Stimulated activated CD4-positive, alpha-beta T cell treated with anti-CD3 and anti-CD28 coated beads, Interleukin-1b, Interleukin-23, amount 100 ng/mL, for 48 hours (primary cell): ENCODE results near the gene IFIT3.
A peak's percentile ranks its signal among the peaks of the same experiment; 100 is the strongest.
"Not testable (repeated sequence)": the region's sequence is repeated elsewhere in the genome, so short reads cannot be mapped to it uniquely, and the experiment has no call there.

ENCODE experiments used
- DNase-seq: peaks from one replicate; pipeline ENCODE4 v3.0.0-alpha.2; 2020

Gene IFIT3

GRCh38 chr10:89304925-89305324, 22.9 kb upstream of the IFIT3 start:
- no peak for DNase-seq

GRCh38 chr10:89305766-89306433, 21.9 kb upstream of the IFIT3 start:
- DNase-seq, result no peak

- DNase-seq, result no peak
These were observed 21.1 kb upstream of the IFIT3 start for GRCh38 chr10:89306434-89307268.

DNA sequence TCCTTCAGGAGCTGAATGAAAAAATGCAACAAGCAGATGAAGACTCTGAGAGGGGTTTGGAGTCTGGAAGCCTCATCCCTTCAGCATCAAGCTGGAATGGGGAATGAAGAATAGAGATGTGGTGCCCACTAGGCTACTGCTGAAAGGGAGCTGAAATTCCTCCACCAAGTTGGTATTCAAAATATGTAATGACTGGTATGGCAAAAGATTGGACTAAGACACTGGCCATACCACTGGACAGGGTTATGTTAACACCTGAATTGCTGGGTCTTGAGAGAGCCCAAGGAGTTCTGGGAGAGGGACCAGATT, 20.6 kb upstream of the IFIT3 start:
- DNase-seq, result no peak

- DNase-seq, result no peak
These were observed 19.5 kb upstream of the IFIT3 start for GRCh38 chr10:89308266-89308665.

DNA sequence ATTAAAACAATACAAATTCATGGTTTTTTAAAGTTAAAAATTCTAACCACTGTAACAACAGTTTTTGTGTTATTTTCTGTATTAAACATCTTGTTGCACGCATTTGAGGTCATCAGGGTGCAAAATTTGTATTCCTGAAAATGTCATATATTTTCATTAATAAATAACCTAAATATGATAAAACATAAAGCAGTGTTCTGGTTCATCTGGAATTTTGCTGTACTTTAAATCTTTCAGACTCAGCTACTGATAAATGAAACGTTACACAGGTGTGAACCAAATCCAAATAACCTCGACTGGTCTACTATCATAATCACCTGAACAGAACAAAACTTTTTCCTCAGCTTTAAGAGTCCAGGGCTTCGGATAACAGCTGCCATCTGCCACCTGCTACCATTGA, 19.1 kb upstream of the IFIT3 start:
- no peak for DNase-seq

GRCh38 chr10:89309156-89310055, 18.4 kb upstream of the IFIT3 start:
- no peak for DNase-seq

GRCh38 chr10:89310056-89310893, 17.5 kb upstream of the IFIT3 start:
- DNase-seq, result no peak

GRCh38 chr10:89312973-89313372, 14.8 kb upstream of the IFIT3 start:
- DNase-seq, result no peak

DNA sequence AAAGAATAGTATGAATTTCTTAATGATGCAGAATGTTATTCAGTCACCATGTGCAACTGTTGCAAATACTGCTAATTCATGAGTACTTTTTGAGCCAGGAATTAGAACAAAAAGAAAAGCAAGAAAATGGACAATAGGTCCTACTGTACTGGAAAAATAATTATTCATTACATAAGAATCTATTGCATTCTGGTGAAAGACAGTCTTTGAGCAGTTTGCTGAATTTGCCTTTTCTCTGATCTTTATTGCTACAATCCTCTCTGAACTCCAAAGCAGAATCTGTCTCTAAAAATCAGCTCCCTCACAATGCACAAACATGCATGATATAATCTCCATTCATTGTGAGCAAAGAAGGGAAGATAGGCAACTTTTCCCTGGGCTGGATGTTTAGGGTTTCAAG, 13.1 kb upstream of the IFIT3 start:
- DNase-seq, result no peak

GRCh38 chr10:89318047-89318446, 9.8 kb upstream of the IFIT3 start:
- not testable (repeated sequence) for DNase-seq

- not testable (repeated sequence) for DNase-seq
These were observed 2.7 kb upstream of the IFIT3 start for GRCh38 chr10:89325081-89325480.

- DNase-seq, result not testable (repeated sequence)
These were observed 1.9 kb upstream of the IFIT3 start for GRCh38 chr10:89325856-89326255.

- DNase-seq, result no peak
These were observed 1.4 kb downstream of the IFIT3 start for GRCh38 chr10:89329151-89329550.

- not testable (repeated sequence) for DNase-seq
These were observed 2.2 kb downstream of the IFIT3 start for GRCh38 chr10:89330014-89330413.

DNA sequence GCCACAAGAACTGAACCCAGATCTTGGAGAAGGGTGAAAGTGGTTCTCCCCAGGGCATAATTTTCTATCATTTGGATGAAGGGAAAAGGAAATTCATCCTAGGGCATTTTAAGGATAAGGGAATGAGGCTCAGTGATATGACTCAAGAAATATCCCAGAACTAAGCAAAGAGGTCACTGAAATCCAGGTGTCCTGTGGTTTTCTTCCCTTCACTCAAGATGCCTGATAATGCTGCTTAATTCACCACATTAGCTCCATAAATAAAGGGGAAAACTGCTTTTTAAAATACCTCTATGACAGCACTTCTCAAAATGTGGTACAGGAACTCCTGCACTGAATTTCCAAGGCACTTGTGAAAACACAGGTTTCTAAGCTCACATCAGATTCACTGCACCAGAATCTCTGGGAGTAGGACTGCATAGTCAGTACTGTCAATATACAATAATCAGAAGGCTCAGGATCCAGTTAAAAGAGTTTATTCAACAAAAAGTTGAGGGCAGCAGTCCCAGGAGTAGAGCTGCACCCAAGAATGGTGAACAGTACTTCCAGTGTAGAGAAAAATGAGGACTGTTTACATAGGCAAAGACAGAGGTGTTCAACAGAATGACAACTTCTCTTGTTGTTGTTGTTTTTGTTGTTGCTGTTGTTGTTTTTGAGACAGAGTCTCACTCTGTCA, 2.9 kb downstream of the IFIT3 start:
- no peak for DNase-seq

DNA sequence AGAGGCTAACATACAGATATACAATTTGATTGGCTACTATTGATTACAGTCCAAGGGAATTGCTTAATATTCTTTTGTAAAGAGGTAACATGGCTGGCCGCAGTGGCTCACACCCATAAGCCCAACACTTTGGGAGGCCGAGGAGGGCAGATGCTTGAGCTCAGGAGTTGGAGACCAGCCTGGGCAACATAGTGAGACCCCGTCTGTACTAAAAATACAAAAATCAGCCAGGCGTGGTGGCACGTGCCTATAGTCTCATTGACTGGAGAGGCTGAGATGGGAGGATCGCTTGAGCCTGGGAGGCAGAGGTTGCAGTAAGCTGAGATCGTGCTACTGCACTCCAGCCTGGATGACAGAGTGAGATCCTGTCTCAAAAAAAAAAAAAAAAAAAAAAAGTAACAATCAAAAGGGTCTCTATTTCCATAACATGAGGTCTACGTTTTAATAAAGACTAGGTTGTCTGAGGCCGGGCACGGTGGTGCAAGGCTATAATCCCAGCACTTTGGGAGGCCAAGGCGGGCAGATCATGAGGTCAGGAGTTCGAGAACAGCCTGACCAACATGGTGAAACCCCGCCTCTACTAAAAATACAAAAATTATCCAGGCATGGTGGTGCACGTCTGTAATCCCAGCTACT, 3.8 kb downstream of the IFIT3 start:
- DNase-seq, result not testable (repeated sequence)

DNA sequence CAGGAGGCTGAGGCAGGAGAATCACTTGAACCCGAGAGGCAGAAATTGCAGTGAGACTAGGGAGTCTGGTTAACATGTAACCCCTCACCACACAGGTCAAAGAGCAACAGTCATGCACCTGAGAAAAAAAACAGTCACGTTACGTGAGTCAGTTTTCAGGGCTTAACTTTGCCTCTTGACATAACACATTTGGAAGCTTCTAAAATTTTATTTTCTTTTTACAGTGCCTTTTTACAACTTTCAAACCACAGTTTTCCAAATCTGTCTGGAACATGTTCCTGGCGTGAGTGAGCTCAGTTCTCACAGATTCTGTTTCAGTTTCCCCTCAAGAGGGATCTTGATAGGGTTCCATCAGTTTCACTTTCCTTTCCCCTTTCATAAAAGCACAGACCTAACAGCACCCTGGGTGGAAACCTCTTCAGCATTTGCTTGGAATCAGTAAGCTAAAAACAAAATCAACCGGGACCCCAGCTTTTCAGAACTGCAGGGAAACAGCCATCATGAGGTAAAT, 4.4 kb downstream of the IFIT3 start:
- DNase-seq, result no peak

DNA sequence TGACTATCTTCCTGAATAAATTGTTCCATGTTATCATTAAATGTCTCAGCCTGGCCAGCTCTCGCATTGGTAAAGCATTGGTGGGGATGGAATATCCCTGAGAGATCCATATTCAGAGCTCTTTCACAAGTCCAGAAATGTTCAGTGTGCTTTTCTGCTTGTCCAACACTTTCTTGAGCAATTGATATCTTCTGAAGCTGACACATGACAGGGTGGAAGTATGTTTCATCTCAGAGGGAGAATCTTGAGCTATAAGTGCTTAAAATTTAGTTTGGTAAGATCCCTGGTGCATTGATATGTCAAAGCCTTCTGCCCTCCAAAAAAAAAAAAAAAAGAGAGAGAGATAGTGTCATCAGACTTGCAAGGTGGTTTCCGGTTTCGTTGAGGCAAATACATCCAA, 7.4 kb downstream of the IFIT3 start:
- DNase-seq, result no peak

DNA sequence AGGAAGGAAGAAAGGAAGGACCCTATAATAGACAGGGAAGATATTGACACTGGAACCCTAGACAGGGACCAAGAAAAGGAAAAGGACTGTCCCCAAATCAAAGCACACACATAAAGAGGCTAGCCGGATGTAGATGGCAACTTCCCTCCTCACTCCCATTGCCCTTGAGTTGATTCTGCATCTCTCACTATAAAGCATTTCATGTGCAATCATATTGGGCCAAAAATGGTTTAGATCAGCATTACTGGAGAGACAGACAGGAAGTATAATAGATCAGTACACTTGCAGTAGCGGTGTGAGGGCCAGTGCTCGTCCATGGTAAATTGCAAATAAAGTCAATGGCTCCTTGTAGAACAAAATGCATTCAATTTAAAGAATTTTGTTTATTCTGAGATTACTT, 8.4 kb downstream of the IFIT3 start:
- DNase-seq, result no peak

GRCh38 chr10:89337484-89337883, 9.7 kb downstream of the IFIT3 start:
- peak; percentile 47 for DNase-seq
